ENCODE measurements around the gene POLRMT.

DNA sequence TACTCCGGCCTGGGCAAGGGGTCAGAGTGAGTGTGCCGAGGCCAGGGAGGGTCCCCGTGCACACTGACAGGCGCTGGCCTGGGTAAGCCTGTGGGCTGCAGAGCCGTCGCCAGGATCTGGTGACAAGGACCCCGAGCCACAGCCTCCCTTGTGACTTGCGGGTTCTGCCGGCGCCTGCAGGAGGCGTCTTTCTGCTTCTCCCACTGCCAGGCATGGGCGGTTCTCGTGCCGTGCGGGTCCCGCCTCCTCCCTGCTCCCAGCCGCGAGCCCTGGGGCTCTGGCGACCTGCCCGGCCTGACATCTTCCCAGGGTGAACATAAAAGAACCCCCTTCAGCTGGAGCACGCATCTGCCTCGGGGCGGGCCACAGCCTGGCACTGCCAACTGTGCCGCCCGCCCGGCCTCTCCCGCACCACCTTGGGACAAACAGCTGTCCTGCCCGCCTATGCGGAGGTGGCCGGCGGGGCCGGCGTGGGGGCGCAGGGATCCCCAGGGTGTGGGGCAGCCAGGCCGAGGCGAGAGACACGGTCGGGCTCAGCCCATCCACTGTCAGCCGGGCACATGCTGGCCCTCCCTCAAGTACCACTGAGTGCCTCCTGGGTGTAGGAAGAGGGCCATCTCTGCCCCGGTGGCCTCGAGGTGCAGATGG, 45.1 kb downstream of the POLRMT start:
- no peak for TF ChIP-seq EZH2 (IDR thresholded peaks at IDR 0.05; ENCODE audit: borderline replicate concordance, low read depth, low read length, poor library complexity, severe bottlenecking)
- TF ChIP-seq, protein P1, sequence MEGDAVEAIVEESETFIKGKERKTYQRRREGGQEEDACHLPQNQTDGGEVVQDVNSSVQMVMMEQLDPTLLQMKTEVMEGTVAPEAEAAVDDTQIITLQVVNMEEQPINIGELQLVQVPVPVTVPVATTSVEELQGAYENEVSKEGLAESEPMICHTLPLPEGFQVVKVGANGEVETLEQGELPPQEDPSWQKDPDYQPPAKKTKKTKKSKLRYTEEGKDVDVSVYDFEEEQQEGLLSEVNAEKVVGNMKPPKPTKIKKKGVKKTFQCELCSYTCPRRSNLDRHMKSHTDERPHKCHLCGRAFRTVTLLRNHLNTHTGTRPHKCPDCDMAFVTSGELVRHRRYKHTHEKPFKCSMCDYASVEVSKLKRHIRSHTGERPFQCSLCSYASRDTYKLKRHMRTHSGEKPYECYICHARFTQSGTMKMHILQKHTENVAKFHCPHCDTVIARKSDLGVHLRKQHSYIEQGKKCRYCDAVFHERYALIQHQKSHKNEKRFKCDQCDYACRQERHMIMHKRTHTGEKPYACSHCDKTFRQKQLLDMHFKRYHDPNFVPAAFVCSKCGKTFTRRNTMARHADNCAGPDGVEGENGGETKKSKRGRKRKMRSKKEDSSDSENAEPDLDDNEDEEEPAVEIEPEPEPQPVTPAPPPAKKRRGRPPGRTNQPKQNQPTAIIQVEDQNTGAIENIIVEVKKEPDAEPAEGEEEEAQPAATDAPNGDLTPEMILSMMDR (conservative IDR thresholded peaks at IDR 0.05; ENCODE audit: low read depth, low read length) = peak; percentile 88
